CD4-positive, alpha-beta T cell treated with Interleukin-10 for 1 hour (primary cell): Measurements from ENCODE around the gene HNF4A.

Experiments used
- DNase-seq: peaks from one replicate; pipeline ENCODE4 v3.0.0-alpha.2; 2020

Gene HNF4A

GRCh38 chr20:44407402-44408184 lies 52.1 kb downstream of the HNF4A start:
- DNase-seq, result no peak

- DNase-seq, result no peak
These were observed 53.7 kb downstream of the HNF4A start for GRCh38 chr20:44409132-44409600.

- no peak for DNase-seq
These were observed 55.1 kb downstream of the HNF4A start for GRCh38 chr20:44410583-44411019.

GRCh38 chr20:44411020-44411756 lies 55.7 kb downstream of the HNF4A start:
- no peak for DNase-seq

GRCh38 chr20:44411757-44412401 lies 56.4 kb downstream of the HNF4A start:
- no peak for DNase-seq

GRCh38 chr20:44412402-44413144 lies 57.1 kb downstream of the HNF4A start:
- DNase-seq, result no peak

- no peak for DNase-seq
These were observed 58.3 kb downstream of the HNF4A start for GRCh38 chr20:44413575-44414345.

- DNase-seq, result no peak
These were observed 58.8 kb downstream of the HNF4A start for GRCh38 chr20:44414346-44414714.

- DNase-seq, result no peak
These were observed 59.3 kb downstream of the HNF4A start for GRCh38 chr20:44414808-44415207.

GRCh38 chr20:44415833-44416715 lies 60.6 kb downstream of the HNF4A start:
- DNase-seq, result no peak

GRCh38 chr20:44418069-44418905 lies 62.8 kb downstream of the HNF4A start:
- DNase-seq, result no peak

- DNase-seq, result no peak
These were observed 63.8 kb downstream of the HNF4A start for GRCh38 chr20:44419131-44419844.

GRCh38 chr20:44420497-44420896 lies 65.0 kb downstream of the HNF4A start:
- DNase-seq, result no peak

GRCh38 chr20:44422083-44422482 lies 66.6 kb downstream of the HNF4A start:
- no peak for DNase-seq

GRCh38 chr20:44423480-44423879 lies 68.0 kb downstream of the HNF4A start:
- DNase-seq, result no peak

GRCh38 chr20:44424039-44424495 lies 68.6 kb downstream of the HNF4A start:
- DNase-seq, result no peak

- DNase-seq, result no peak
These were observed 70.4 kb downstream of the HNF4A start for GRCh38 chr20:44425923-44426322.

GRCh38 chr20:44426879-44427790 lies 71.6 kb downstream of the HNF4A start:
- DNase-seq, result no peak
